ENCODE measurements around the gene SRC. TPM values are rescaled to one million over a fixed set of nuclear protein-coding genes. Genes with fewer than 3 reads are reported as not detected.

SRC gene
- total and polyA plus RNA-seq, 2 of the 8 experiments (the other 6 are each of a cell fraction or from before 2014, with no cell fraction given) = 27.6 to 28.8 TPM

DNA sequence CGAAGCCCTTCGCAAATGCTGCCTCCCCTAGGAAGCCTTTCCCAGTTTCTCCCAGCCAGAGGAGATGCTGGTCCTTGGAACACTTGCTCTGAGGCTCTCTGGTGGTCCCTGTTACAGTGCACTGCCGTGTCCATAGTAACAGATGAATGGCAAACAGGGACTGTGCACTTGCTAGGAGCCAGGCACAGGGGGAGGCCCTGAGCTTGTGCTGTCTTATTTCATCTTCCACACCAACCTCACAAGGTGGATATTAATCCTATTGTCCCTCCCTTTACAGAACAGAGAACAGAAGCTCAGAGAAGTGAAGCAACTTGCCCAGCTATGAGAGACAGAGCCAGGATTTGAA is 19.0 kb downstream of the SRC start (continued):
- TF ChIP-seq, protein P1, sequence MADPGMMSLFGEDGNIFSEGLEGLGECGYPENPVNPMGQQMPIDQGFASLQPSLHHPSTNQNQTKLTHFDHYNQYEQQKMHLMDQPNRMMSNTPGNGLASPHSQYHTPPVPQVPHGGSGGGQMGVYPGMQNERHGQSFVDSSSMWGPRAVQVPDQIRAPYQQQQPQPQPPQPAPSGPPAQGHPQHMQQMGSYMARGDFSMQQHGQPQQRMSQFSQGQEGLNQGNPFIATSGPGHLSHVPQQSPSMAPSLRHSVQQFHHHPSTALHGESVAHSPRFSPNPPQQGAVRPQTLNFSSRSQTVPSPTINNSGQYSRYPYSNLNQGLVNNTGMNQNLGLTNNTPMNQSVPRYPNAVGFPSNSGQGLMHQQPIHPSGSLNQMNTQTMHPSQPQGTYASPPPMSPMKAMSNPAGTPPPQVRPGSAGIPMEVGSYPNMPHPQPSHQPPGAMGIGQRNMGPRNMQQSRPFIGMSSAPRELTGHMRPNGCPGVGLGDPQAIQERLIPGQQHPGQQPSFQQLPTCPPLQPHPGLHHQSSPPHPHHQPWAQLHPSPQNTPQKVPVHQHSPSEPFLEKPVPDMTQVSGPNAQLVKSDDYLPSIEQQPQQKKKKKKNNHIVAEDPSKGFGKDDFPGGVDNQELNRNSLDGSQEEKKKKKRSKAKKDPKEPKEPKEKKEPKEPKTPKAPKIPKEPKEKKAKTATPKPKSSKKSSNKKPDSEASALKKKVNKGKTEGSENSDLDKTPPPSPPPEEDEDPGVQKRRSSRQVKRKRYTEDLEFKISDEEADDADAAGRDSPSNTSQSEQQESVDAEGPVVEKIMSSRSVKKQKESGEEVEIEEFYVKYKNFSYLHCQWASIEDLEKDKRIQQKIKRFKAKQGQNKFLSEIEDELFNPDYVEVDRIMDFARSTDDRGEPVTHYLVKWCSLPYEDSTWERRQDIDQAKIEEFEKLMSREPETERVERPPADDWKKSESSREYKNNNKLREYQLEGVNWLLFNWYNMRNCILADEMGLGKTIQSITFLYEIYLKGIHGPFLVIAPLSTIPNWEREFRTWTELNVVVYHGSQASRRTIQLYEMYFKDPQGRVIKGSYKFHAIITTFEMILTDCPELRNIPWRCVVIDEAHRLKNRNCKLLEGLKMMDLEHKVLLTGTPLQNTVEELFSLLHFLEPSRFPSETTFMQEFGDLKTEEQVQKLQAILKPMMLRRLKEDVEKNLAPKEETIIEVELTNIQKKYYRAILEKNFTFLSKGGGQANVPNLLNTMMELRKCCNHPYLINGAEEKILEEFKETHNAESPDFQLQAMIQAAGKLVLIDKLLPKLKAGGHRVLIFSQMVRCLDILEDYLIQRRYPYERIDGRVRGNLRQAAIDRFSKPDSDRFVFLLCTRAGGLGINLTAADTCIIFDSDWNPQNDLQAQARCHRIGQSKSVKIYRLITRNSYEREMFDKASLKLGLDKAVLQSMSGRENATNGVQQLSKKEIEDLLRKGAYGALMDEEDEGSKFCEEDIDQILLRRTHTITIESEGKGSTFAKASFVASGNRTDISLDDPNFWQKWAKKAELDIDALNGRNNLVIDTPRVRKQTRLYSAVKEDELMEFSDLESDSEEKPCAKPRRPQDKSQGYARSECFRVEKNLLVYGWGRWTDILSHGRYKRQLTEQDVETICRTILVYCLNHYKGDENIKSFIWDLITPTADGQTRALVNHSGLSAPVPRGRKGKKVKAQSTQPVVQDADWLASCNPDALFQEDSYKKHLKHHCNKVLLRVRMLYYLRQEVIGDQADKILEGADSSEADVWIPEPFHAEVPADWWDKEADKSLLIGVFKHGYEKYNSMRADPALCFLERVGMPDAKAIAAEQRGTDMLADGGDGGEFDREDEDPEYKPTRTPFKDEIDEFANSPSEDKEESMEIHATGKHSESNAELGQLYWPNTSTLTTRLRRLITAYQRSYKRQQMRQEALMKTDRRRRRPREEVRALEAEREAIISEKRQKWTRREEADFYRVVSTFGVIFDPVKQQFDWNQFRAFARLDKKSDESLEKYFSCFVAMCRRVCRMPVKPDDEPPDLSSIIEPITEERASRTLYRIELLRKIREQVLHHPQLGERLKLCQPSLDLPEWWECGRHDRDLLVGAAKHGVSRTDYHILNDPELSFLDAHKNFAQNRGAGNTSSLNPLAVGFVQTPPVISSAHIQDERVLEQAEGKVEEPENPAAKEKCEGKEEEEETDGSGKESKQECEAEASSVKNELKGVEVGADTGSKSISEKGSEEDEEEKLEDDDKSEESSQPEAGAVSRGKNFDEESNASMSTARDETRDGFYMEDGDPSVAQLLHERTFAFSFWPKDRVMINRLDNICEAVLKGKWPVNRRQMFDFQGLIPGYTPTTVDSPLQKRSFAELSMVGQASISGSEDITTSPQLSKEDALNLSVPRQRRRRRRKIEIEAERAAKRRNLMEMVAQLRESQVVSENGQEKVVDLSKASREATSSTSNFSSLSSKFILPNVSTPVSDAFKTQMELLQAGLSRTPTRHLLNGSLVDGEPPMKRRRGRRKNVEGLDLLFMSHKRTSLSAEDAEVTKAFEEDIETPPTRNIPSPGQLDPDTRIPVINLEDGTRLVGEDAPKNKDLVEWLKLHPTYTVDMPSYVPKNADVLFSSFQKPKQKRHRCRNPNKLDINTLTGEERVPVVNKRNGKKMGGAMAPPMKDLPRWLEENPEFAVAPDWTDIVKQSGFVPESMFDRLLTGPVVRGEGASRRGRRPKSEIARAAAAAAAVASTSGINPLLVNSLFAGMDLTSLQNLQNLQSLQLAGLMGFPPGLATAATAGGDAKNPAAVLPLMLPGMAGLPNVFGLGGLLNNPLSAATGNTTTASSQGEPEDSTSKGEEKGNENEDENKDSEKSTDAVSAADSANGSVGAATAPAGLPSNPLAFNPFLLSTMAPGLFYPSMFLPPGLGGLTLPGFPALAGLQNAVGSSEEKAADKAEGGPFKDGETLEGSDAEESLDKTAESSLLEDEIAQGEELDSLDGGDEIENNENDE (IDR thresholded peaks at IDR 0.05; ENCODE audit: insufficient replicate concordance, low read length) = no peak
- TF ChIP-seq CREB1 (IDR thresholded peaks at IDR 0.05) (no peak), CEBPB (IDR thresholded peaks at IDR 0.05; ENCODE audit: low read depth, low read length) (no peak), BACH1 (IDR thresholded peaks at IDR 0.05; ENCODE audit: low read length) (no peak), TAF1 (IDR thresholded peaks at IDR 0.05; ENCODE audit: low read depth, low read length) (no peak)
- TF ChIP-seq, protein P2, sequence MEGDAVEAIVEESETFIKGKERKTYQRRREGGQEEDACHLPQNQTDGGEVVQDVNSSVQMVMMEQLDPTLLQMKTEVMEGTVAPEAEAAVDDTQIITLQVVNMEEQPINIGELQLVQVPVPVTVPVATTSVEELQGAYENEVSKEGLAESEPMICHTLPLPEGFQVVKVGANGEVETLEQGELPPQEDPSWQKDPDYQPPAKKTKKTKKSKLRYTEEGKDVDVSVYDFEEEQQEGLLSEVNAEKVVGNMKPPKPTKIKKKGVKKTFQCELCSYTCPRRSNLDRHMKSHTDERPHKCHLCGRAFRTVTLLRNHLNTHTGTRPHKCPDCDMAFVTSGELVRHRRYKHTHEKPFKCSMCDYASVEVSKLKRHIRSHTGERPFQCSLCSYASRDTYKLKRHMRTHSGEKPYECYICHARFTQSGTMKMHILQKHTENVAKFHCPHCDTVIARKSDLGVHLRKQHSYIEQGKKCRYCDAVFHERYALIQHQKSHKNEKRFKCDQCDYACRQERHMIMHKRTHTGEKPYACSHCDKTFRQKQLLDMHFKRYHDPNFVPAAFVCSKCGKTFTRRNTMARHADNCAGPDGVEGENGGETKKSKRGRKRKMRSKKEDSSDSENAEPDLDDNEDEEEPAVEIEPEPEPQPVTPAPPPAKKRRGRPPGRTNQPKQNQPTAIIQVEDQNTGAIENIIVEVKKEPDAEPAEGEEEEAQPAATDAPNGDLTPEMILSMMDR (IDR thresholded peaks at IDR 0.05; ENCODE audit: control extremely low read depth in 1 of 3, insufficient read depth in 1 of 3, low read depth in 1 of 3, low read length in 3 of 3) = no peak

All from H1 (cell line).